Cardiac muscle cell (in vitro differentiated cells and primary cell): ENCODE measurements around the gene VAPA. TPM values are rescaled to one million over a fixed set of nuclear protein-coding genes. Genes with fewer than 3 reads are reported as not detected.
"Not testable (repeated sequence)": the region's sequence is repeated elsewhere in the genome, so short reads cannot be mapped to it uniquely, and the experiment has no call there.

Experiments used
- DNase-seq, 2 donors: peaks; one replicate each; pipeline versions ENCODE4 v3.0.0 to v3.0.0-alpha.2; 2010 to 2017; ENCODE audit warnings: low read depth in 1 of 2, low spot score in 1 of 2
- H3K27ac ChIP-seq: fragments of 200-600 bp; sonication (generic); 2 replicates; pipeline ENCODE4 v1.5.1; 2016
- H3K27me3 ChIP-seq: fragments of 200-600 bp; sonication (generic); 2 replicates; pipeline ENCODE4 v1.6.0; 2016; ENCODE audit warnings: control low read depth
- H3K36me3 ChIP-seq: fragments of 200-600 bp; sonication (generic); 2 replicates; pipeline ENCODE4 v1.5.1; 2016; ENCODE audit warnings: control low read depth
- H3K4me1 ChIP-seq: fragments of 200-600 bp; sonication (generic); 2 replicates; pipeline ENCODE4 v1.8.1; 2017; ENCODE audit warnings: low read depth, mild to moderate bottlenecking, mixed run types
- H3K4me3 ChIP-seq: fragments of 200-600 bp; sonication (generic); 2 replicates; pipeline ENCODE4 v1.5.1; 2016; ENCODE audit warnings: mild to moderate bottlenecking
- H3K9me3 ChIP-seq: fragments of 200-600 bp; sonication (generic); 2 replicates; pipeline ENCODE4 v1.5.1; 2017; ENCODE audit warnings: low read depth, mild to moderate bottlenecking, control low read depth
- CTCF ChIP-seq: IDR thresholded peaks from 2 replicates; pipeline ENCODE4 v1.5.1; 2012; ENCODE audit warnings: low read depth, mild to moderate bottlenecking, low read length
- polyA plus RNA-seq: library from polyadenylated mRNA; unstranded; fragments of >200 nt; fragmentation: Nextera tagmentation; extraction: Ambion mirVana; gene quantifications from 2 replicates; pipeline ENCODE4 v1.2.1, GENCODE V29; 2016
- total RNA-seq: library from RNA; depleted of rRNA; stranded (reverse); fragments of >200 nt; gene quantifications from 2 replicates; pipeline ENCODE4 v1.2.3, GENCODE V29; 2016

The VAPA gene
- total and polyA plus RNA-seq, 2 experiments from 2014 or later = 137 to 215 TPM

DNA sequence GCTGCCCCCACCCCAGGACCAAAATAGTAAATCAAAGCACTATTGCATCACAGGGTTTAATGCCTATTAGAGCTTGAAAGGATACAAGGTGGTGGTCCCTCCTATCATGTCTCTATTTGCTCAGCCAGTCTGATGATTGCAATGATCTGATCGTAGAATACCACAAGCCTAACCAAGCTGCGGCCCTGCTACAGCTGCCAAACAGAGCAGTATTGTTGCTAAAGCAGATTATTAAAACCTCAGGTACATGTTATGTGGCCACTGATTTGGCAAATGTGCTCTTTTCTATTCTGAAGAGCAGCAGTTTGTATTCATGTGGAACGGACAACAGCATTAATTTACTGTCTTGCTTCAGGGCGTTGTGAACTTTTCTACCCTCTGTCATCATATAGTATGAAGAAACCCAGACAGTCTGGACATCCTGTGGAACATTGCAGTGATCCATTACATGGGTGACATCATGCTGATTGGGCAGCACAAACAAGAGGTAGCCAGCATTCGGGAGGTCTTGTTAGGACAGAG, 8.4 kb upstream of the VAPA start:
- Histone ChIP-seq H3K36me3 (no peaks in the 10 kb centered on the region), H3K27ac (no peak overlapping the region), H3K4me1 (no peaks in the 10 kb centered on the region), H3K9me3 (no peaks in the 10 kb centered on the region), H3K27me3 (no peaks in the 10 kb centered on the region), H3K4me3 (no peak overlapping the region)
- no peak for TF ChIP-seq CTCF
- peak in 1 of 2 donors; percentile 73 for DNase-seq

GRCh38 chr18:9906481-9906880, 7.3 kb upstream of the VAPA start:
- no peak overlapping the region for H3K4me3 ChIP-seq
- H3K4me1 ChIP-seq = no peaks in the 10 kb centered on the region
- no peak overlapping the region for H3K27ac ChIP-seq
- H3K27me3 ChIP-seq = no peaks in the 10 kb centered on the region
- TF ChIP-seq CTCF = no peak
- no peaks in the 10 kb centered on the region for H3K9me3 ChIP-seq
- no peaks in the 10 kb centered on the region for H3K36me3 ChIP-seq
- DNase-seq = no peak

GRCh38 chr18:9907867-9908266, 5.9 kb upstream of the VAPA start:
- no peak overlapping the region for H3K4me3 ChIP-seq
- no peak for TF ChIP-seq CTCF
- DNase-seq = no peak
- H3K36me3 ChIP-seq = no peaks in the 10 kb centered on the region
- H3K27ac ChIP-seq = no peak overlapping the region
- no peaks in the 10 kb centered on the region for H3K27me3 ChIP-seq
- no peaks in the 10 kb centered on the region for H3K4me1 ChIP-seq
- H3K9me3 ChIP-seq = no peaks in the 10 kb centered on the region

GRCh38 chr18:9910071-9910470, 3.7 kb upstream of the VAPA start:
- Histone ChIP-seq H3K4me1 (no peaks in the 10 kb centered on the region), H3K27me3 (no peaks in the 10 kb centered on the region), H3K9me3 (no peaks in the 10 kb centered on the region), H3K27ac (no peak overlapping the region), H3K4me3 (no peak overlapping the region), H3K36me3 (no peaks in the 10 kb centered on the region)
- no peak for DNase-seq
- no peak for TF ChIP-seq CTCF

DNA sequence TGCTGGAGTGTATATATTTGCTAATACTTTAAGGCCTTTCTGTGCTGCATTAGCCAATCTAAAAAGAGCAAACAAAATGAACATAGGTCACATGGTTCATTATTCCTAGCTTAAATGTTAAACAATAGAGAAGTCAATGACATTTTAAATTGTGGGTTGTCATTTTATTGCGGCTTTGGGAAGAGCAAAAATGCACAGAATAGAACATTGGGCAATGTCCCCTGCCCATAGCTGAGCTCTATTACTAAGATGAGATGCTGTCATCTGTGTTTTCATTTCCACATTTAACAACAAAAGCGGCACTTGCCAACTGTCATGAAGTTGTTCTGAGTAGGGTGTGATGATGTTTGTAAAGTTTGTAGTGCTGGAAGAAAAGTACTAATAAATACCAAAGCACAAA, 3.2 kb upstream of the VAPA start:
- Histone ChIP-seq H3K4me3 (no peak overlapping the region), H3K27me3 (no peaks in the 10 kb centered on the region), H3K9me3 (no peaks in the 10 kb centered on the region), H3K4me1 (peaks cover 1% of the 10 kb centered on the region), H3K27ac (no peak overlapping the region), H3K36me3 (no peaks in the 10 kb centered on the region)
- TF ChIP-seq CTCF = no peak
- no peak for DNase-seq

DNA sequence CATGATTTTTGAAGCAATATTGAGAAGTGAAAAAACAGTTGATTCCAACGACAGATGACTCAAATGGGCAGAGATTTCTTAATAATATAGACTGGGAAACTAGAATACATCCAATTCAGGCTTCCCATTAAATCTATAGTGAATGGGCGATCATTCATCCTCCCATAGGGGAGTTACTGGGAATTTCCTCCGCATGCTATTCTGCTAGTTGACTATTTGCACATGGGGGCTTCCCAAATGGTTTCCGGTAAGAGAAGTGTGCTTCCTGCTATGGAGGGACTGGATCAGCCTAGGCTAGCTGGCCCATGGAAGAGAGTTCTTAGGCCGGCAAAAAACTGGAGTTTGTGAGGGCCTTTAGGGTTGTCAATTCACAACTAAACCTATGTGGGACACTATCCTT, 2.6 kb upstream of the VAPA start:
- Histone ChIP-seq H3K4me3 (no peak overlapping the region), H3K36me3 (no peaks in the 10 kb centered on the region), H3K4me1 (peaks cover 7% of the 10 kb centered on the region), H3K27me3 (no peaks in the 10 kb centered on the region), H3K27ac (no peak overlapping the region), H3K9me3 (no peaks in the 10 kb centered on the region)
- DNase-seq = no peak
- no peak for TF ChIP-seq CTCF

GRCh38 chr18:9912285-9912684, 1.5 kb upstream of the VAPA start:
- not testable (repeated sequence) for DNase-seq

More at GRCh38 chr18:9912285-9912684, 1.5 kb upstream of the VAPA start:
- H3K27ac ChIP-seq, H3K4me1 ChIP-seq, H3K9me3 ChIP-seq, H3K4me3 ChIP-seq, H3K27me3 ChIP-seq, H3K36me3 ChIP-seq: not testable (repeated sequence)
